ENCODE results near the gene CDKAL1.
"Not testable (repeated sequence)": the region's sequence is repeated elsewhere in the genome, so short reads cannot be mapped to it uniquely, and the experiment has no call there.

CDKAL1 gene

DNA sequence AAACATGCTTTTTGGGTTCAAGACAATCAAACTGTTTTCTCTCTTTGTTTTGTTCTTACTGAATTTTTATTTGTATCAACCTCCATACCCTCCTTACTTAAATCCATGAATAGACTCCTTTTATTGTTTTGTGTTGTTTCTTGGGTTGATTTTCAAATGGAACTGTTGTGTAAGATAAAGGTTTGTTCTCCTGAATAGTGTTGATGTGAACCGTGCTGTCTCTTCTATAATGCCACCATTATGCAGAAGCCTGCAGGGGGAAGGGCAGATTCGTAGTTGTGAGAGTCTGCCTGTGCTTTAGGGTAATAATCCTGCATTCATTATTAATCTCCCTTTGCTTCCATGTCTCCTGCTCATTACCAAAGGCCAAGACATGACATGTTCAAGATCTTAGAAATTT is 105.9 kb downstream of the CDKAL1 start:
- no peak for DNase-seq (ENCODE audit: low spot score)

DNA sequence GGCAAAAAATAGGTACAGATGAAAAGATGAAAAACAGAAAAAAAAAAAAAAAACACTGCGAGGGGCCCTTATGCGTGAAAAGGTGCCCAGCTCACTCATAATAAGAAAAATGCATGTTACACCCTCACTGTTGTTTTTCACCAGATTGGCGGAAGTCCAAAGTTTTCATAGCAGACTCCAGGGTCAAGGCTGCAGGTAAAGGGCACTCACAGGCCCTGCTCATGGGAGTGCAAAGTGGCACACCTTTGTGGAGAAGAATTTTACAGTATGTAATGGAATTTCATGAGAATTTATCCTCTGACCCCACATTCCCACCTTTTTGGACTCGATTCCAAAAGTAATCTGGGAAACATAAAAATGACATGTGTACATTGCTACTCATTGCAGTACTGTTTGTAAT is 108.2 kb downstream of the CDKAL1 start:
- DNase-seq (ENCODE audit: low spot score) = no peak

DNA sequence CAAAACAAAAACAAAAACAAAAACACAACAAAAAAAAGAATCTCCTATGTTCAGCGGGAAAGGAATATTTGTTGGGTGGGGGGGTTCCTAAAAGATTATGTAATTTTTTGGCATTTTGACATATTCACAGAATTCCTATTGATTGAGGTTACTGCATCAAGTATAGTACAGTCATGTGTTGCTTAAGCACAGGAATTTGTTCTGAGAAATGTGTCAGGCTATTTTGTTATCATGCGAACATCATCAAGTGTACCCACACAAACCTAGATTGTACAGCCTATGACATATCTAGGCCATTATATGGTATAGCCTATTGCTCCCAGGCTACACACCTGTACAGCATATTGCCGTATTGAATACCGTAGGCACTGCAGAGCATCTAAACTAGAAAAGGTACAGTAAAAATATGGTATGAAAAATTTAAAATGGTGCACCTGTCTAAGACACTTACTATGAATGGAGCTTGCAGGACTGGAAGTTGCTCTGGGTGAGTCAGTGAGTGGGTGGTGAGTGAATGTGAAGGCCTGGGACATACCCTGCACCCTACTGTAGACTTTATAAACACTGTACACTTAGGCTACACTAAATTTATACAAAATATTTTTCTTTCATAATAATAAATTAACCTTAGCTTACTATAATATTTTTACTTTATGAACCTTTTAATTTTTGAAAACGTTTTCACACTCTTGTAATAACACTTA is 110.6 kb downstream of the CDKAL1 start:
- DNase-seq (ENCODE audit: low spot score) = no peak

DNA sequence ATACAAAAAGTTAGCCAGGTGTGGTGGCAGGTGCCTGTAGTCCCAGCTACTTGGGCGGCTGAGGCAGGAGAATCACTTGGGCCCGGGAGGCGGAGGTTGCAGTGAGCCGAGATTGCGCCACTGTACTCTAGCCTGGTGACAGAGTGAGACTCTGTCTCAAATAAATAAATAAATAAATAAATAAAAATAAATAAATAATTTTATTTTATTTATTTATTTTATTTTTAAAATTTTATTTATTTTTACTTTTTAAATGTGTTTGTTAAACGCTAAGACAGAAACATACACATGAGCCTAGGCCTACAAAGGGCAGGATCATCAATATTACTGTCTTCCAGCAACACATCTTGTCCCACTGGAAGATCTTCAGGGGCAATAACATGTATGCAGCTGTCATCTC is 111.3 kb downstream of the CDKAL1 start:
- DNase-seq (ENCODE audit: low spot score) = not testable (repeated sequence)

DNA sequence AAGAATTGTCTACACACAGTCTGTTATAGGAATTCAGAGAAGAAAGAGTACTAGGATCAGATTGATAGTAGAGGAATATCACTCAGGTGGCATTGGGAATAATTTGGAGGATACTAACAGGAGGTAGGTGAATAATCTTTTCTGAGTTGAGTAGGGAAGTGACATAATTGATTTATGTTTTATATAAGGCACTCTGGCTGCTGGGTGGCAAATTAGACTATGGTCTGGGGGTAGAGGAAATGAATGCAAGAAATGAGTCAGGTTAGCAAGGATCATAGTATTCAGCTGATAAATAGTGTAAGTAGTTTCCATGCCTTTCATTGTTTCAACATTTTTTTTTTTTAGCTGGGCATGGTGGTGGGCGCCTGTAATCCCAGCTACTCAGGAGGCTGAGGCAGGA is 113.3 kb downstream of the CDKAL1 start:
- DNase-seq (ENCODE audit: low spot score) = no peak

DNA sequence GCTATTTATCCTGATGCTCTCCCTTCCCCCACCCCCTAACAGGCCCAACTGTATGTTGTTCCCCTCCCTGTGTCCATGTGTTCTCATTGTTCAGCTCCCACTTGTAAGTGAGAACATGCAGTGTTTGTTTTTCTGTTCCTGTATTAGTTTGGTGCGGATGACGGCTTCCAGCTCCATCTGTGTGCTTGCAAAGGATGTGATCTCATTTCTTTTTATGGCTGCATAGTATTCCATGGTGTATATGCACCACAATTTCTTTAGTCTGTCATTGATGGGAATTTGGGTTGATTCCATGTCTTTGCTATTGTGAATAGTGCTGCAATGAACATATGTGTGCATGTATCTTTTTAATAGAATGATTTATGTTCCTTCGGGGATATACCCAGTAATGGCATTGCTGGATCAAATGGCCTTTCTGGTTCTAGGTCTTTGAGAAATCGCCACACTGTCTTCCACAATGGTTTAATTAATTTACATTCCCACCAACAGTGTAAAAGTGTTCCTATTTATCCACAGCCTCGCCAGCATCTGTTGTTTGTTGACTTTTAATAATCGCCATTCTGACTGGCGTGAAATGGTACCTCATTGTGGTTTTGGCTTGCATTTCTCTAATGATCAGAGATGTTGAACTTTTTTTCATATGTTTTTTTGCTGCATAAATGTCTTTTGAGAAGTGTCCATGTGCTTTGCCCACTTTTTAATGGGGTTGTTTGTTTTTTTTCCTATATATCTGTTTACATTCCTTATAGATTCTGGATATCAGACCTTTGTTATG is 115.6 kb downstream of the CDKAL1 start:
- not testable (repeated sequence) for DNase-seq (ENCODE audit: low spot score)

DNA sequence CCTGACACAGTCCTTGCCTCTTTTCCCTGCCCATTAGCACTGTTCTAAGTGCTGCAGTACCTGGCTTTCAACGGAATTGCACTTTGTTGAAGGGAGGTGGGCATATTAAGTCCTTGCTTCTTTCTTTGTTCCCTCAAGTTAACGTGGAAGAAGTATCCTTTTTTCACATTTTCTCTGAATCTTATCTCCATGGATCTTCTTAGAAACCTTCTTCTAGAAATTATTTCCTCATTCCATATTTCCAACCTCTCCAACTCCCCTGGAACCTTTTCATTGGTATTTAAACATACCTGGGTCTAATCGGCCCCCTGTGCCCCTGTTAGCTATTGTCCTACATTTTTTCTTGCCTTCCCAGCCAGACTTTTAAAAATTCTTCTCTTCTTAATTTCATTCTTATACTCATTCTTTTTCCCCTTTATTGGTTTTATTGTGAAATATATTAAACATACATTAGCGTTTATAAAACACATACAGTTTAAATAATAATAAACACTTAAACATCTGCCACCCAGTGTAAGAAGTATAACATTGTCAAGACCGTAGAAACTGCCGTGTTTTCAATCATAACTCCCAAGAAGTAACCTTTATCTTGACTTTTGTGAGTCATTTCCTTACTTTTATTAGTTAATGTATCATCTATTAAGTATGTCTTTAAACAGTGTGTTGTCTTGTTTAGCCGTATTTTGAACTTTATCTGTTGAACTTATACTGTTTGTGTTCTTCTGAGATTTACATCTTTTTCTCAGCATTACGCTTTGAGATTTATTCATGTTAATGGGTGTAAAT is 118.2 kb downstream of the CDKAL1 start:
- DNase-seq (ENCODE audit: low spot score) = no peak

DNA sequence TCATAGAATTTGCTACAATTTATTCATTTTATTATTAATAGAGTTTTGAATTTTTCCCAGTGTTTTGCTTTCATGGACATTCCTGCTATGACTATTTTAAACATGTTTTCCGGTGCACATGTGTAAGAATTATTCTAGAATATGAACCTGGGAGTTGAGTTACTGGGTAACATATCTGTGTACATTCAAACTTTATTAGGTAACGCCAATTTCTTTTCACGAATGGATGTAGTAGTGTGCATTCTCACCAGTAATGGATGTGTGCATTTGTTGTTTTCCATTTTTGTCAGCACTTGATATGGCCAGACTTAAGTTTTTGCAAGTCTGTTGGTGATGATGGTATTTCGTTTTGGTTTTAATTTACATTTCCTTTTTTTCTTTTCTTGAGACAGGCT is 118.8 kb downstream of the CDKAL1 start:
- DNase-seq (ENCODE audit: low spot score) = no peak

DNA sequence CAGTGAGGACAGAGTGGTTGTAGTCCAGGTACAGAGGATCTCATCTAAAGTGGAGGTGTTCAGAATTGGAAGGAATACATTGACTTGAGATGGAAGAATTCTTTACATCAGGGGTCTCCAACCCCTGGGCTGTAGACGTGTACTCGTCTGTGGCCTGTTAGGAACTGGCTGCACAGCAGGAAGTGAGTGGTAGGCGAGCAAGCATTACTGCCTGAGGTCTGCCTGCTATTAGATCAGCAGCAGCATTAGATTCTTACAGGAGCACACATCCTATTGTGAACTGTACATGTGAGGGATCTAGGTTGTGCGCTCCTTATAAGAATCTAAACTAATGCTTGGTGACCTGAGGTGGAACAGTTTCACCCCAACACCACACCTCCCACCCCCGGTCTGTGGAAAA is 121.1 kb downstream of the CDKAL1 start:
- no peak for DNase-seq (ENCODE audit: low spot score)

DNA sequence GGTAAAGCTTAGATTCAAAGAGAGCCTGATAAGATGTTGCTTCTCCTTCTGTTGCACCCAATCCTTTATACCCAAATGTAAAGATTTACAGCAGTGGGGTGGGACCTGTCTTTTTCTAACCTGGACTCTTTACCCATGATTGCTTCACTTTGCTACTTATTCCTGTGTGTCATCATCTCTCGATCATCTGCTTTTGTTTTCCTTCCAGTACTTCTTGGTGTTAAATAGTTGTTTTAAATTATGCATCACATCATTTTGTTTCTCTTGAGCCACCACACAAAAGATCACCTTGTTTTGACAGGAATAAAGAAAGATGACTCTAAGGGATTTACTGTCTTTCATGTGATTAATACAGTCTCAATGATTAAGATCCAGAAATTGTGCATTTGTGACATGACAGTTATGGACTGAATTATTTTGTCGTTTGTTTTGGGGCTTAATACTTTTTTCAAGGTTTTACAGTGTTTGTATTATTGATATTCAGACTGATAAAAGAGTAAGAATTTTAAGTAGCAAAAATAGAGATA is 123.1 kb downstream of the CDKAL1 start:
- no peak for DNase-seq (ENCODE audit: low spot score)

DNA sequence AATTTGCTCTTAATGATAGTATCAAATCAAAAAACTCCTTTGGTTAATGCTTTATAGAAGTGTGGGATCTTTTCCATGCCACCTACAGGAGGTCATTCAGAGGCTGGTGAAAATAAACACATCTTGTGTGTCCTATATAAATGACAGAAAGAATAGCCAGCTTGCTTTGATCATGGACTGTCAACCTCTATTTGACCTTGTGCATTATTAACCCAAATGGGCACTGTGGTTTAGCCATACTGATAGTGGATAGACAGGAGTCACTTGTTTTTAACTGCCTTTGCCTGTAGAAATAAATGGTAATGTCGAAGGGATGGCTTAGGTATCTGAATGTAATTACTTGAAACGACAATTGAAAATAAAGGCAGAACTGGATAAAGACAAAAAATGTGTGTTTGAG is 123.8 kb downstream of the CDKAL1 start:
- DNase-seq (ENCODE audit: low spot score) = no peak

DNA sequence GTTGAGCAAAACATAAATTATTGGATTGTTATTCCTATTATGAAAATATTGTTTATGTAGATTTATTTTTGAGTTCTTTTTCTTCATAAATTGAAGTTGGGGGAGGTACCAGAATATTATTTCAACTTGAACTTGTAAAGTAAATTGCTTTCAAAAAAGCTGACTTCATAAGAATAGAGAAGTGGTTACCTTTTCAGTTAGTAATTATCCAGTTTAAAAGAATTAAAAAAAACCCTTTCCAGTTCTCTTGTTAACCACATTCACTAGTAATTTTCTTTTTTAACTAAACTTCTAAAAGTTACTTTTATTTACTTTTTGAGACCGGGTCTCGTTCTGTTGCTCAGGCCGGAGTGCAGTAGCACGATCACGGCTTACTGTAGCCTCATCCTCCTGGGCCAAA is 124.3 kb downstream of the CDKAL1 start:
- DNase-seq (ENCODE audit: low spot score) = no peak

DNA sequence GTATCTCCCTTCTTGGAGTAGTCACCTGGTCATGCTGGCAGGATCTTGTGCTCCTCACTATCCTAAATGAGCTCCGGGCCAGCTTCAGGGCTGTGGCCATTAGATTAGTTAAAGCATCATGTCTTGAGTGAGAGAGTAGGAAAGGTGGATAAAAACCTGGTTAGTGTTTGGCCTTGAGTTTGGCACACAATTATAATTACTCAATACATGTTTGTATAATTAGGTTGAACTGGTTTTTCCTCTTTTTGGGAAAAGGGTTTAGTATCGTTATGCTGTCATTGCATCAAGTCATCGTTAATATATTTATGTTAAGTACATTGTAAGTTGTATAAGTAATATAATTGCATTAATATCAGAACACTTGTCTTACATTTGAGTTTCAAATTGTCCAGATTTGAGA is 126.3 kb downstream of the CDKAL1 start:
- no peak for DNase-seq (ENCODE audit: low spot score)

DNA sequence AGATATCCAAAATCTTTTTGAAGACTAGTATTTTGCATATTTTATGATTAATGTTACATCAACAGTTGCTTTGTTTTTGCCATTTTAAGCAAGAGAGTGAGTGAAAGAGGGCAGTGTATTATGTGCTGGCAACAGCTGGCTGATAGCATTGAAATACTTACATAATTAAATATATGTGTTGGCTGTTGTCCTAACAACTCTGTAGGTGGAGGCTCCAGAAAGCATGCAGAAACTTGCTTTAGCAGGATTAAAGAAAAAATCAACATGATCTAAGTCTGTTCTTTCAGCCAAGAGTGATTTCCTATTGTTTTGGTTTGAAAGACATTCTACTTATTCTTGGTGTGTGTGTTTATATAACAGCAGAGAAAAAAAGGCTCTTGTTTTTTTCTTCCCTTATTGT is 127.5 kb downstream of the CDKAL1 start:
- DNase-seq (ENCODE audit: low spot score) = no peak

DNA sequence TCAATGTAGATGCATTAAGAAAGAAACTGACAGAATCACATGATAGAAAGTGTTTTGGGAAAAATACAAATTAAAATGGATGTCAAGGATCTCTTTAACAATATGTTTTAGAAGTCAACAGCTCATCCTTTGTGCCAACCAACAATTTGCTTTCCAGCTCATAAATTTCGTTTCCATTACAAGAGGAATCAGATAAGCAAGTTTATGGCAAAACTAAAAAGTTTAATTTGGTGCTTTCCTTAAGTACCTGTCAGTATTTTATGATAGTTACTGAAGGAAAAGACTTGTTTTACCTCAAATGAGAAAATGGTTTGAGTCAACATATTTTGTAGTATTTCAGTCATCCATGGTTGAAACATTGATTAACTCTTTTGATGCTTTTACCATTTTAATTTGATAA is 130.0 kb downstream of the CDKAL1 start:
- no peak for DNase-seq (ENCODE audit: low spot score)

DNA sequence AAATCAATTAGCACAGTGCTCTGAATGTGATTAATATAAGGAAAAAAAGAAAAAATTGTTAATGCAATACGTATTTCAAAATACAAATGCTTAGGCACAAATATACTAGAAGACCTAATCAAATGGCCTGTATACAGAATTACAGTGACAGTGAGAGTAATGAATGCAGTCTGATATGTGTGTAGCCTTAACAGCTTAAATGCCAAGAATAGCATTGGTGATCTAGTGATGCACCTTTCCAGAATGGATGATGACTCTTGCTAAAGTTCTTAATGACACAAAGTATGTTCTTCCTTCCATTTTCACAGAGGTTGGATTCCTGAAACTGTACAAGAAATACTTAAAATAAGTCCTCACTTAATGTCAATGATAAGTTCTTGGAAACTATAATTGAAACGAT is 131.0 kb downstream of the CDKAL1 start:
- no peak for DNase-seq (ENCODE audit: low spot score)

DNA sequence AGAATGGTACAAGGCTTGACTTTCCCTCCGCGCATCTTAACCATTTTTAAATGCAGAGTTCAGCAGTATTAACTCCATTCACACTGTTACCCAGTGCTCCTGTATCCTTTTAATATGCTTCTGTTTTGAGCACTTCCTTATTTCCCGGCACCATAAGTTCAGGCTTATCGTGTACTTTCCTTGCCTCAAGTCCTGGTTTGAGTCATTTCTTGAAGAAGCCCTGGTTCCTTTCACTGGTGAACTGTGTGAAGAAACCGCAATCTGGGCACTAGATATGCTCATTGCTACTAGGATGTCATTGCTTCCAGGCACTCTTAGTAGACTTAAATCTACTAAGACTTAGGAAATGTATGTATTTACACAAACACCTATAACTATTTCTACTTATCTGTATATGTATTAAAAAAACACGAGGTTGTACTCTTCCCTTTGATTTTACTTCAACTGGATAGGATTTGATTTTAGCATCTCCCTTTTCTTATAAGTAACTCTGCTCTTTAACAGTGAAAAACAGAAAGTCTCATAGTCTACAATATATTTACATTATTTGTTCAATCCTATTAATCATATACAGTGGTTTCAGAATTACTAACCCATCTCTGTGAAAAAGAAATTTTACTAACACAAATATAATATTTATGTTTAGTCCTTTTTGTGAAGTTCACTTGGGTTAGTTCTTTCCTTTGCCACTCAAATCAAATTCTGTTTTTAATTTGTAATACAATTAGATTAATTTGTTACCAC is 135.5 kb downstream of the CDKAL1 start:
- no peak for DNase-seq (ENCODE audit: low spot score)

DNA sequence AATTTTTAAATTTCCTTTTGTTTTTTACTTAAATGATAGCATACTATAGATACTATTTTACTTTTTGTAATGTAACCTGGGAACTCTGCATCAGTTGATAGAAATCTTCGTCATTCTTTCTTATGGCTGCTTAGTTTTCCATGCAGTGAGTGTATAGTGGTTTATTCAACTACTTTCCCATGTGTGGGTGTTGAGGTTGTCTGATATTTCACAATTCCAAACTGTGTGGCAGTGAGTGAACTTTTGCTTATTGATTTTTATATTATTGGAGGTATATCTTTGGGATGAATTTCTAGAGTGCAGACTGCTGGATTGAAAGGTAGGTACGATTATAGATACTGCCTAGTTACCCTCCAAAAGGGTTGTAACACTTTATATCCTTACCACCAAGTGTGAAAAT is 136.5 kb downstream of the CDKAL1 start:
- no peak for DNase-seq (ENCODE audit: low spot score)

DNA sequence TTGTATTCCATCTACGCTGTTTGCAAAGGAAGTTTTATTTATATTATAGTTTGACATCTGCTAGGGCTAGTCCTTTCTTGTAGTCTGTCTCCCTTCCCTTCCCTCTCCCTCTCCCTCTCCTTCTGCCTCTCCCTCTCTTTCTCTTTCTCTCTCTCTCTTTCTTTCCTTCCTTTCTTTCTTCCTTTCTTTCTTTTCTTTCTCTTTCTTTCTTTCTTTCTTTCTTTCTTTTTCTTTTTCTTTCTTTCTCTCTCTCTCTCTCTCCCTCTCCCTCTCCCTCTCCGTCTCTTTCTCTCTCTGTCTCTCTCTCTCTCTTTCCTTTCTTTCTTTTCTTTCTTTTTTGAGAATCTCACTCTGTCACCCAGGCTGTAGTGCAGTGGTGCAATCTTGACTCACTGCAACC is 137.8 kb downstream of the CDKAL1 start:
- no peak for DNase-seq (ENCODE audit: low spot score)

DNA sequence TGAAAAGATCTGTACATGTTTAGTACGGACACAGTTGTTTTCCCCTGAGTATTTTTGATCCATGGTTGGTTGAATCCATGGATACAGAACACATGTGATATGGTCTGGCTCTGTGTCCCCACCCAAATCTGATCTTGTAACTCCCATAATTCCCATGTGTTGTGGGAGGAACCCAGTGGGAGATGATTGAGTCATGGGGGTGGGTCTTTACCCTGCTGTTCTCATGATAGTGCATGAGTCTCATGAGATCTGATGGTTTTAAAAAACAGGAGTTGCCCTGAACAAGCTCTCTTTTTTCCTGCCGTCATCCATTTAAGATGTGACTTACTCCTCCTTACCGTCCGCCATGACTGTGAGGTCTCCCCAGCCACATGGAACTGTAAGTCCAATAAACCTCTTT is 139.2 kb downstream of the CDKAL1 start:
- DNase-seq (ENCODE audit: low spot score) = no peak

DNA sequence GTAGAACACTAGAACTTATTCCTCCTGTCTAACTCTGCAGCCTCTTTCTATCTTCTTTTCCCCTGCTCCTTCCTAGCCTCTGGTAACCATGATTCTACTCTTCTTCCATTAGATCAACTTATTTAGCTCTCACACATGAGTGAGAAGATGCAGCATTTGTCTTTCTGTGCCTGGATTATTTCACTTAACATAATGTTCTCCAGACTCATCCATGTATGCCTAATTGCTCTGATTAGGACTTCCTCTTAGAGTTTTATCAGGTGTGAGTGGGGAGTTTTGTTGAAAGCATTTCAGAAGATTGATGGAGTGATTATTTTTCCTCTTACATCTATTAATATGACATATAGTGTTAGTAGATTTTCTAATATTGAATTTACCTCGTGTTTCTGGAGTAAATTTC is 140.4 kb downstream of the CDKAL1 start:
- no peak for DNase-seq (ENCODE audit: low spot score)

DNA sequence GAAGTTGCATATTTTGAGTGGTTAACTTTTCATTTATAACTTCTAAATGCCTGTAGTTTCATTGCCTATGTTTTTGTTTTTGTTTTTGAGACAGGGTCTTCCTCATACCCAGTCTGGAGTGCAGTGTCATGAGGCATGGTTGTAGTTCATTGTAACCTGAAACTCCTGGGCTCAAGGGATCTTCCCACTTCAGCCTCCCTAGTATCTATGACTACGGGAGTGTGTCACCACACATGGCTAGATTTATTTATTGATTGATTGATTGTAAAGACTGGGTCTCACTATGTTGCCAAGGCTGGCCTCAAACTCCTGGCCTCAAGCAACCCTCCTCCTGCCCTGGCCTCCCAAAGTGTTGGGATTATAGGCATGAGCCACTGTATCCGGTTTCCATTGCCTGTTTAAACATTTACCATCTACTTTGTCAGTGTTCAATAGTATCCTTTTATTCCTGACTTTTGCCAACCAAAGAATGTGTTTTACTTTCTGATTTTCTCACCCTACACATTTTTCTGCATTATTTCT is 144.6 kb downstream of the CDKAL1 start:
- DNase-seq (ENCODE audit: low spot score) = no peak
